ENCODE results near the gene CHPT1.
A peak's percentile ranks its signal among the peaks of the same experiment; 100 is the strongest.
"Not testable (repeated sequence)": the region's sequence is repeated elsewhere in the genome, so short reads cannot be mapped to it uniquely, and the experiment has no call there.

Gene CHPT1

DNA sequence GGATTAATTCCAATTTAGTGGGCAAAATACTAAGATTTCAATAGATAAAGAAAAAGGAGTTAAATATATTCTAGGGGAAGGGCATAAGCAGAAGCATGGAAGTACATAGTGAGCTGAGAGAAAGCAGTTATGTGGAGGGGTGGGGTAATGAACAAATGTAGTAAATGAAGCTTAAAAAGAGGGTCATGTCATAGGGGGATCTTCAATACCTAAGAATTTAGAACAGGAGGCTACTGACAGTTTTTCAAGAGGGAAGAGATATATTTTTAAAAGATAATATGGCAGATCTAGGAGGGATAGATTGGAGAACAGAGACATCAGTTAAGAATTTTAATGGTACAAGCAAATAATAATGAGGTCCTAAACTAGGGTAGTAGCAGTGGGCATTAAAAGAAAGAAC, 32.4 kb downstream of the CHPT1 start:
- DNase-seq, result no peak

DNA sequence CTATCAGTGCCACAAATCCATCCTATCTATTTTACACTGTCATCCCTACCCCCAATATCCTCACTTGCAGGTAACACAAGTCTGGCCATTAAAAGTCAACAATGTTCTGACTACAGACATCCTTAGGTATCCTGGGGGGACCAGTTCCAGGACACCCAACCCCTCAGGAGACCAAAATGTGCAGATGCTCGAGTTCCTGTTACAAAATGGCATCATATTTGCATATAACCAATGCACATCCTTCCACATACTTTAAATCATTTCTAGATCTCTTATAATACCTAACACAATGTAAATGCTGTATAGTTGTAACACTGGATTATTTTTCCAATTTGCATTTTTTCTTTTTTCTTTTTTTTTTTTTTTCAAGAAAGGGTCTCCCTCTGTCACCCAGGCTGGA, 34.9 kb downstream of the CHPT1 start:
- no peak for DNase-seq

DNA sequence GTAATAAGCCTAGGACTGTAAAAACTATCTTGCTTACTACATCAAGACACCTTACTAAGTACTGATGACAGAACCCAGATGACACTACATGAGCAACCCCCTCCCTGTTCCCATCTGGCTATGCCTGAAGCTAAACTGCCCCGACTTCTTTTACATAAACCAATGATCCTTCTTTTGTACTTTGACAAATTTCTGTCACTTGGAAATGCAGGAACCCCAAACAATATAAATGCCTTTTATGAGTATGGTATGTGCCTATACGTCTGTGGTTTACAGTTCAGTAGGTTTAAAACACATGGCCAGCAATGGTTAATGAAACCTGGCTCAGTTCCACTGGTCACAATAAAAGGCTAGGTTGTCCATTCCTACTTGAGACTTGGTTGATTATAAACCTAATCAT, 35.7 kb downstream of the CHPT1 start:
- no peak for DNase-seq

DNA sequence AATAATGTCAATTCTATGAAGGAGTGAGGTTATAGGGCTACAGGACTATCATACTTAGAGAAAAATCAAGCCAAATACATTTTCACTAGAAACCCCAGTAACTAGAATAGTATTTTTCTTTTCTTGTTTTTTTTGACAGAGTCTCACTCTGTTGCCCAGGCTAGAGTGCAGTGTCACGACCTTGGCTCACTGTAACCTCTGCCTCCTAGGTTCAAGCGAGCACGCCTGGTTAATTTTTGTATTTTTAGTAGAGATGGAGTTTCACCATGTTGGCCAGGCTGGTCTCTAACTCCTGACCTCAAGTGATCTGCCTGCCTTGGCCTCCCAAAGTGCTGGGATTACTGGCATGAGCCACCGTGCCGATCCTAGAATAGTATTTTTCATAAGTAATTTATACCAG, 37.0 kb downstream of the CHPT1 start:
- DNase-seq, result not testable (repeated sequence)

DNA sequence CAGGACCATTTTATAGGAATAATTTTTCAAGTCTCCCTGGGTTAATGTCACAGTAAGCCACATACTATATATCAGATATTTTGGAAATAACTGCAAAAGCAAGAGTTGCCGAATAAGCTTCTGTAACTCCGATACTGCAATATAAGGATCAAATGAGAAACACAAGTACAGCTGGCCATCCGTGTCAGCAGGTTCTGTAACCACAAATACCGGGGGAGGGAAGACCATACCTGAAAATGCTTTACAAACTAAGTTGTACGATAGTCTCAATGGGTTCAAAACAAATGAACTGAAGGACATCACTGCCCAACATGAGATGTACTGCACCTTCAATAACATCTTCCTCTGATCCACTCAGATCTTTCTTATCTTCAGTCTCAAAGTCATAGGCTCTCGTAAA, 40.0 kb downstream of the CHPT1 start:
- DNase-seq, result no peak

DNA sequence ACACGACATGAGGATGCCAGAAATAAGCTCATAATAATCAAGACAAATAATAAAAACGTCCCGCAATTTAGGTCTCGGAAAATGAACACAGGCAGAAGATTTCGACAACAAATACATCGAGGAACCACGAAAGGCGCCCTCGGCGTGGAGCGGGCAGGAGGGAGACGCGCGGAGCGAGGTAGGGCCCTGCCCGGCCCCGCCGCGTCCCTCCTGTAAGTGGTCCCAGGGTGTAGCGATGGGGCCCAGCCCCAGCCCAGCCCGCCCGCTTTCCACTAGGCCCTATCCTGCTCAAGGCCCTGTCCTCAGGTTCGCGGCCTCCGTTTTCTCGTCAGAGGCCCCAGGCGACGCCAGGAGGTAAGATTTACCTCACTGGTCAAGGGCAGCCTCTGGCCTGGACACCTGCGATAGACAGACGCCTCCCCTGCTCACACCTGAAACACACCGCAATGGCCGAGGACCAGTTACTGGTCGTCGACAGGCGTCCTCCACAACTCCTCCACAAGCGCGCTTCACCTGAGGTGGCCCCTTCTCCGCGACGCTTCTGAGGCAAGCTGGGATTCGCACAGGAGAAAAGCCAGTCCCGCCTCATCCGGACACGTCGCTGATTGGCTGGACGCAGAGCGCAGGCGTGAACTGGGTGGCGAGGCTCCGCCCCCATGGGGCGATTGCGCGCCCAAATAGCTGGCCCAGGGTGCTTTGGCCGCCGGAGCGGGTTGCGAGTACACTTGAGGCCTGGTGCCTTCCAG, 41.7 kb downstream of the CHPT1 start, which contains the start of gene SYCP3:
Gene SYCP3 (minus strand): TSS at position 543 of the 746 bp plus-strand sequence. CDS start 1,527 bp downstream, outside the sequence.
- no peak for DNase-seq

DNA sequence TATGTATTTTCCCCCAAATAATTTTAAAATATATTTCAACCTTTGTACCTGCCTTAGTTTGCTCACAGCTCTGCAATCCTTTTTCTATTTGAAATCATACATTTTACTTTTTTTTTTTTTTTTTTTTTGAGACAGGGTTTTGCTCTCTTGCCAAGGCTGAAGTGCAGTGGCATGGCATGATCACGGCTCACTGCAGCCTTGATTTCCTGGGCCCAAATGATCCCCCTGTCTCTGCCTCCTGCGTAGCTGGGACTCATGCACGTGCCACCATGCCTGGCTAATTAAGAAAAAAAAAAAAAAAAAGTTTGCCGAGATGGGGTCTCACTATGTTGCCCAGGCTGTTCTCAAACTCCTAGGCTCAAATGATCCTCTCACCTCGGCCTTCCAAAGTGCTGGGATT, 43.1 kb downstream of the CHPT1 start:
- no peak for DNase-seq

DNA sequence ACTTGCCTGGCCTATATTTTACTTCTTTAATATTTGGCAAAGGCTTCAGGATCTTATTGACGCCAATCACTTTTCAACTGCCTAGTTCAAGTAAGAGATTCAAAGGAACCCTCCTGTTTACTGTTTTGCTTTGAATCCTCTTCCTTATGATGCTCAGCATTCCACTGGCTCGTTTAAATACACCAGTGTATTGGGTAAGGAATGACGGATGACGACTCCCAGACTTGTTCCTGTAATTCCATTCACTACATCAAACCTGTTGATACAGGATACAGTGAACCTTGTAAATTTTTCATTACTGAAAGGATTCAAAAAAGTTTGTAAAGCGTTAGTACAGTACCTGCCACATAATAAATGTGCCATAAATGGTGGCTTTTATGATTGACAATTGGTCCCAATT, 43.5 kb downstream of the CHPT1 start:
- no peak for DNase-seq

DNA sequence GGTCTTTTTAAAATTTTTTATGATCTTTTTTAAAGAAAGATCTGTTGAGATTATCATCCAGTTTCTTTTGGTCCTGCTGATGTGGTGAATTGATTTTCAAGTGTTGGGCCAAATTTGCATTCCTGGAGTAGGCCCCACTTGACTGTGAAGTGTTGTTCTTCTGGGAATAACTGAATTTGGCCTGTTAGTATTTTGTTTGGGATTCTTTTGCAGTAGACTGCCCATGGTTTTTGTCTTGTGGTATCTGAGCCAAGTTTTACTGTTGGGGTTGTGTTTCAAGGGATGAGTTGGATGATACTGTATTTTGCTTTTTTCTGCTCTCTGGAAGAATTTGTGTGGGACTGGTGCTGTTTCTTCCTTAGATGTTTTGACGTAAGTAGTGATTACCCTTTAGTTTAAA, 45.8 kb downstream of the CHPT1 start:
- DNase-seq, result no peak

DNA sequence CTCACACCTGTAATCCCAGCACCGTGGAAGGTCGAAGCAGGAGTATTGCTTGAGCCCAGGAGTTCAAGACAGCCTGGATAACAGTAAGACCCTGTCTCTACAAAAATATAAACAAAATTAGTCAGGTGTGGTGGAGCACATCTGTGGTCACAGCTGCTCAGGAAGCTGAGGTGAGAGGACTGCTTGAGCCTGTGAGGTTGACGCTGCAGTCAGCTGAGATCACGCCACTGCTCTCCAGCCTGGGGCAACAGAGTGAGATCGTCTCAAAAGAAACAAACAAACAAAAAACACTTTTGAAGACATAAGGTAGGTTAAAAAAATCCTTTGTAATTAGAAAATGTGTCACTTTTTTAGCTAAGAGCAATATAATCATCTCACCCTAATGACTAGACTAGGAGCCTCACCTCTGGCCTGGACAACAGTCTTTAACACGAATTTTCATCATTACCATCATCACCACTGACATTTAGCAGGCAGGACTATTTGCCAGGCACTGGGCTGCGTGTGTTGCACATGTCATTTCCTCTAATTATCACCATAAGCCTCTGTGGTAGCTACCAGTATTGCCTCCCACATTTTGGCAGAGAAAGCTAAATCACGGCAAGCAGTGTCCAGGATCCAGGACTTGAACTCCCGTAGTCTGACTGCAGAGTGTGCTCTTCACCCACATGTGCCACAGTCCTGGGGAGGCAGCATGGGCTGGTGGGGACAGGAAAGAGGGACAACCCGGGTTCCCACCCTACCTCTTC, 46.5 kb downstream of the CHPT1 start:
- no peak for DNase-seq

DNA sequence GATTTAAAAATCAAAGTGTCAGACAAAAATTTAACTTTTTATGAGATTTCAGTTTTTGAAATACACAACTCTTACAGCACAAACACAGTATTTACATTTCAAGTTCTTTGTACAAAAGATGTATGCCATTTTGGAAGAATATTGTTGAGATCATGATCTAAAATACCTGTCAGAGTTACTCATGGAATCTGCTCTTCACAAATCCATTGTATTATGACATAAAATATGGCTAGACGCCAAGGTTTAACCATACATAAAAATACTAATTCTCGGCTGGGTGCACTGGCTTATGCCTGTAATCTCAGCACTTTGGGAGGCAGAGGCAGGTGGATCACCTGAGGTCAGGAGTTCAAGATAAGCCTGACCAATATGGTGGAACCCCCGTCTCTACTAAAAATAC, 48.0 kb downstream of the CHPT1 start:
- DNase-seq, result no peak

DNA sequence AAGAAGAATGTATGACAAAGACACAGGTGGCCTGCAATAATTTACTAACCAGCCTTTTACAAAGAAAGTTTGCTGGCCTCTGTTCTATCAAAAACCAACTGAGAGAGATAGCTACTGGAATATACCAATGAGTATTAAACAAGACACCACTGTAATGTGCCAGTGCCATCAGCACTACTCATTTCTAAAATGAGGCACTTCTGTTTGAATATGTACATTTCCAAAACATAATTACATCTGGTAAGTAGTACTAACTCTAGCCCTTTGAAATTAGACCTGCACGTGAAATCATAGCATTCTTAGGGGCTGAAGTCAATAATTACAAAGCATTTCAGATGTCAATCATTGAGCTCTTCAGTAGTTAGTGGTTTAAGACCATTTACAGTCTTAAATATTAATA, 48.8 kb downstream of the CHPT1 start:
- no peak for DNase-seq

DNA sequence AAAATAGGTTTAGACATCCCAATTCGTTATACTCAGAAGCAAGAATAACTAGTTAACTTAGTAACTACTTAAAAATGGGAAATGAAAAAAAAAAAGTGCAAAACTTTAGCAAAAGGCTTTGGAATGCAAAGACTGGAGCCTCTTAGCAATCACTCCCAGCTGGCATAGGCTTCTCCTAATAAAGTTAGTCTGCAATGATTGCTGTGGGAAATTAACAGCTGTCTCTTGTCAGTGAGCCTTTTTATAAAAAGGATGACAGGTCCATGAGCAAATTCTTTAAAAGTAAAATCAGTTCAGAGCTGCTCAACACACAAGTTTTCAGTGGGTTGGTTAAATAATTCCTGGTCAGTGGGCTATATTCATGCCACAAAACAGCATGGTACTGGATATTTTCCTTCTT, 49.2 kb downstream of the CHPT1 start:
- DNase-seq, result no peak

DNA sequence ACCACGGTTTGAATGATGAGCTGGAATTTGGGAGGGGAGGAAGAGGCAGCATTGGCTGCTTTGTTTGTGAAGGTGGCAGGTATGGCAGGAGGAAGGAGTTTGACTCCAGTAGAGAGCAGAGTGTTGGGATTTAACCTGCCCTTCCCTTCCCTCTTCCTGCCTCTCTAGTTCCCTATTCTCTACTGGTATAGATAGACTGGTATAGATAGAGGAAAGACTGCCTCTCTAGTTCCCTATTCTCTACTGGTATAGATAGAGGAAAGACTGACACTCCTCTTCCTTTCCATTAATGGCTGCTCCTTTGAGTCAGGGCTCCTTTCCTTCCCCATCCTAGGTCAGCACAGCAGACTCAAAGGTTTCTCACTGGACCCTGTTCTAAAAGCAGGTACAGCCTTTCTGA, 50.3 kb downstream of the CHPT1 start:
- DNase-seq, result no peak

DNA sequence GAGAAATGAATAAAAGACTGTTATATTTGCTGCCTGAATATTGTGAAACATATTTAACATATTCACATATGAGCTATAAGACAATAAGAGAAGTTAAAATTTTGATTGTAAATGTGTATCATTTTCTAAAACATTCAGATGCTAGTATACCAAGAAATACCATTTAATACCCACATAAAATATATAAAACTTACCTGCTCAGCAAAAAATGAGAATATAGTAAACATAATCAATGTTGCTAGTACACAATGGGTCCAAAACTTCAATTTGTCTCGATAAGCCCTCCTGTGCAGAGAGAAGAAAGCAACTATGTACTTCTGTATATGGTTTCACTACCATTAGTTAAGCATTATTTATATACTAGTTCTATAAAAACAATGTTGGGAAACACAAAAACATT, 51.5 kb downstream of the CHPT1 start:
- DNase-seq, result no peak

DNA sequence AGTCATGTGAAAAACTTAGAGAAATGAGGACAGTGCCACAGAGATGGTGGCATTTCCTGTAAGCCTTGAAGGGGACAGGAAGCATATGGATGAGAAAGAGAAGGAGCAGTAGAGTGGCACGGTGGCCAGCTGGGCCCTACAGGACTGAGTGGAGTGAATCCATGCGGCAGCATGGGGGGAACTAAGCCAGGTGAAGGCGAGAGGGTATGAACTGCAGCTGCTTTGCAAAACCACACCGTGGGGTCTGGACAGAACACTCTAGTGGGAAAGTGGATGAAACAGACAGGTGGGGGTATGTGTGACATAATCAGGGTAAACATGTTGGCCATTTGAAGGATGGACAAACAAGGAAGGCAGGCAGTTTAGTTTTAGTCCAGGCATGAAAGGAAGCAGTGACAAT, 52.2 kb downstream of the CHPT1 start:
- DNase-seq, result no peak

DNA sequence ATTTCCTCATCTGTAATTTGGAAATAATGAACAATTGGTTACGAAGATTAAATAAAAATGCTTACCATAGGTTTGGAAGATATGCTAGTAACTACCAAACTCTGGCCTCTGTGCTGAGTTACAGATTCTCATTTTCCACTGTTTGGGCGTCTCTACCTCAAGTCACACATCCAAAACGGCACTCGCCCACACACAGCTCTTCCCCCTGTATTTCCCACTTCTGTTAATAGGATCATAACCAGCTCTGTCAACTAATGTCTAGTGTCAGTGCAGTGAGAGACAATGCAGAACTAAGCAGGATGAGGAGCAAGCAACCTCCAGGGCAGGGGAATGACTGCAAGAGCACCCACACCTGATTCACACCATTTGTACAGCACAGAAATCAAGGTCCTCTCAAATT, 52.7 kb downstream of the CHPT1 start:
- no peak for DNase-seq

DNA sequence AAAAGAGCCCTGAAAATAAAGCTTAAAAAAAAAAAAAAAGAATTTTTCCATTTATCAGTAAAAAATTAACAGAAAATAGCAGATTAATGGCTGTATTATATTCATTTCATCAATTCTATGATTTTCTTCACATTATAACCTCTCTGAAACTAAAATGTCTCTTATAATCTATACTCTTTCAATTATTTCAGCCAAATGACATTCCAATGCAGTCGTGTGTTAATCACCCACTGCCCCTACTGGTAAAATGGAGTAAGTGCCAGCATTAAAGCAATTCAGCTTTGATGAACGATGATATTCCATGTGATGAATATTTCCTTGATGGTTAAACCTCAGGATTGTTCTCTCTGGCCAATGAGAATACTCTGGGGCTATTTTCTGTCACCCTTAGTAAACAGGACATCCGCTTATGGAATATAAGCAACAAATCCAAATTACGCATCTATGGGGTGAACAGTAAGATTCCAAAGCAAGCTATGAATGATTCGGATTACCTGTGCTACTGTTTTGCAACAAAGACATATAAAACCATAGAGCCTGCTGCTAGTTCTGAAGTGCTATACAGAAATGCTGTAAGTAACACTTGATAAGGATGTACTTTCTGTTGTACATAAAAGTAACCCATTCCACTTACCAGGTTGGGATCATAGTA, 62.1 kb downstream of the CHPT1 start:
- peak; percentile 33 for DNase-seq

DNA sequence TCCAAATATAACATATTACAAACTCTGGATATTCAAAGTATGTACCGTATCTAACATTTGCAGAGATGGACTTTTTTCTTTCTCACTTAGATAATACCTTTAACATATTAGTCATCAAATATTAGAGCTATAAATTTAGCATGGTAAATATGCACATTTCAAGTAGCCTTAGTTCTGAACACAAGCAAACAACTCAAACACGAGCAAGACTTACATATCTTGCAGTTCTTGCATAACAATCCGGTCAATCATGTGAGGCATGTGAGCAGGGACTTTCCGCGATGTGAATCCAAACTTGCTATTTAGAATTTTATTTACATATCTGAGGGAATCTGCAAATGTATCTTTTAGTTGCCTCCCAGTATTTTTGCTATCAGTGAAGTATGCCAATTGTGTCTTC, 63.9 kb downstream of the CHPT1 start:
- no peak for DNase-seq

DNA sequence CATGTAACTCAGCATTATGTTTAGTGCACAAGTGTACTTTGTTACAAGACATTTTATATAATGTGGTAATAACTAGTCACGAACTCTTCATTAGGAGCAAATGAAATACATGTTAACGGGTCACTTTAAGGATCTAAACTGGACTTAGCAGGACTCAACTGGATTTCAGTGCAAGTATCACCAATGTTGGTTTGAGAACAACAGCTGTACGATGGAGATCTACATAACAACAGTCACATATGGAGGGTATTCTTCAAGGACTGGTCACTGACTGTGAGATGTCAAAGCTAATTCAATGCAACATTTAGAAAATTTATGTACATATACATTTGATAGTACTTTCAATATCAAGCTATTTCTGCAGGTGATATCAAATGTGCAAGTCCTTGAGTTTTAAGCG, 64.3 kb downstream of the CHPT1 start:
- no peak for DNase-seq

DNA sequence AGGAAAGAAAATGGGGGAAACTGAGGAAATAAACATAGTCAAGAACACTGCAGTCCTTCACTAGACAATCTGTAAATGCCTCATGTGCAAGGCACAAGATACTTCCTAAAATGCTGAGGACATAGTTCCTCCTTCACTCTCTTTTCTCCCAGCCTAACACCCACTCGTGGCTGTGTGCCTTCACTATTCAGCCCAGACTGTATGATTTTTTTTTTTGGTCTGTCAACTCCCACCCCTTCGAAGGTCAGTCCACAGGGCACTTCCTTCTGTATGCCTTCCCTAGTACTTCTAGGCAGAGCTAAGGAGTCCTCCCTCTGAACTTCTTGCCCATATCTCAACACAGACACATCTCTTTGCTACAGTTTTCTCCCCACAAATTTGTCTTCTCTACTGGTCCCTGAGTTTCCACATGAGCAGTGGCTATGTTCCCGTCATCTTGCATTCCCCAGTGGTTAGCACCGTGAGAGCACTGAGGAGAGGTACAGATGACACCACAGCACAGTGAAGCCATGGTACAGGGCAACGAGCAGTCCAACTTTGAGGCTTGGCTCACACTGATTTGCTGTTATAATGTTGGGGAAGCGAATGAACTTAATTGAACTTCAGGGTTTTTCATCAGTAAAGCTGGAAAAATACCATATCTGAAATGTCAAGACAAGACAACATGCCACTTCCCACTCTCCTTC, 65.9 kb downstream of the CHPT1 start:
- no peak for DNase-seq

DNA sequence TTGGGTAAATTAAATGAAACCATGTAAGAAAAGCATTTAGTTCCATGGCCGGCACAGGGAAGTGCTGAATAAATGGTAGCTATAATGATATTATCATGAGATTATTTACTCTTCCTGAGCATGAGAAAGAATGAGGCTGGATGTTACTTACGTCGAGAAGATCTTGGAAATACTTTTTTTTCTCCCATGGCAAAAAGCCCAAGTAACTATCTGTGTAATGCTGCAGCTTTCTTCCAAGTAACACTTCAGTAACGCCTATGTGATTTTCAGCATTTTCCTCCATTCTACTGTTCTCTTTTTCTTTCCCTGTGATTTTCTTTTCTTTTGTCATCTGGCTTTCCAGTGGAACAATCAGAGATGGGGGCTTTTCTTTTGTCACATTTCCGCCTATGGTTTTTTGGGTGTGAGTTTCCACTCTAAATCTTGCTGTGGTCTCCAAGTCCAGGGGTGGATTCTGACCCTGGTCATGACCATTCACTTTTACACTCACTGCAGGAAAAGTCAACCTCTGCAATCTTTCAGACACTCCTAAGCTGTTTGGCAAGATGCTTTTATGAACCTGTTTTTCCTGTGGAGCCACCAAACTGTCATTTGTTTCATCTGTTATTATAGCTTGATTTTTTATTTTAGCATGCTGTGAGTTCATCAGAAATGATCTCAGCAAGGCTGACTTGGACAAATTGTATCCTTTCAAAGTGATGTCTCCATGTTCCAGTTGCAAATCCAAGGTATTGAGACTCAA, 66.8 kb downstream of the CHPT1 start:
- DNase-seq, result no peak

DNA sequence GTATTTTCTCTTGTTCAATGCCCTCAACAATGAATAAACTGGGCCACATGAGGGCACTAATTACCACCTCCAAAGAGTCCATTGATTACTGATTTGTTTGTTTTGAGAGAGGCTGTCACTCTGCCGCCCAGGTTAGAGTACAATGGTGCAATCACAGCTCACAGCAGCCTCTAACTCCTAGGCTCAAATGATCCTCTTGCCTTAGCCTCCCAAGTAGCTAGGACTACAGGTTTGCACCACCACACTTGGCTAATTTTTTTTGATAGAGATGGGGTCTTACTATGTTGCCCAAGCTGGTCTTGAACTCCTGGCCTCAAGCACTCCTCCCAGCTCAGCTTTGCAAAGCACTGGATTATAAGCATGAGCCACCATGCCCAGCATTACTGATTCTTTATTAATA, 70.1 kb downstream of the CHPT1 start:
- no peak for DNase-seq
